ENCODE results near the gene EEF2KMT. TPM values are rescaled to one million over a fixed set of nuclear protein-coding genes. Genes with fewer than 3 reads are reported as not detected.
"Not testable (repeated sequence)": the region's sequence is repeated elsewhere in the genome, so short reads cannot be mapped to it uniquely, and the experiment has no call there.

The EEF2KMT gene
- total RNA-seq (2021; fragmentation: NEBNext Ultra II Directional; extraction: Animal tissue kit (Norgen Biotek cat#: 25700)) (30.8 and 35.8 TPM in 2 replicates), polyA plus RNA-seq (2011; rRNA removed) (37.0 and 52.6 TPM in 2 replicates), polyA minus RNA-seq (2011; rRNA and poly(A)+ RNA removed) (19.9 and 26.2 TPM in 2 replicates)
- polyA plus RNA-seq (2011; cell fraction: cytosol; rRNA removed): 29.7 TPM
- 46.0 TPM for polyA plus RNA-seq (2011; cell fraction: nucleus; rRNA removed)
- polyA plus RNA-seq (2012, experiment 1 of 2): 24.0 to 30.6 TPM (median 26.5 TPM) in 4 replicates
- polyA plus RNA-seq (2012, experiment 2 of 2): 28.6 TPM
- polyA plus RNA-seq (2013, experiment 1 of 2): 16.5 TPM
- polyA plus RNA-seq (2013, experiment 2 of 2): 16.8 TPM
- polyA minus RNA-seq (2011; cell fraction: cytosol; rRNA and poly(A)+ RNA removed): 13.4 TPM
- 26.9 TPM for polyA minus RNA-seq (2011; cell fraction: nucleus; rRNA and poly(A)+ RNA removed)
- long read RNA-seq, experiment 1, transcript EEF2KMT-201 (8 exons, 2,390 nt): major isoform, 6 of 24 reads
- long read RNA-seq, experiment 1, partial matches to known transcripts: 2 of 24 reads
- long read RNA-seq, experiment 1, other reads (novel, unspliced or antisense): 11 of 24 reads
- long read RNA-seq, experiment 2, transcript EEF2KMT-202 (7 exons, 2,268 nt): minor isoform, 5 of 50 reads
- long read RNA-seq, experiment 2, transcript EEF2KMT-201 (8 exons, 2,390 nt): major isoform, 30 of 50 reads
- long read RNA-seq, experiment 2, partial matches to known transcripts: 0 of 50 reads
- long read RNA-seq, experiment 2, other reads (novel, unspliced or antisense): 13 of 50 reads

DNA sequence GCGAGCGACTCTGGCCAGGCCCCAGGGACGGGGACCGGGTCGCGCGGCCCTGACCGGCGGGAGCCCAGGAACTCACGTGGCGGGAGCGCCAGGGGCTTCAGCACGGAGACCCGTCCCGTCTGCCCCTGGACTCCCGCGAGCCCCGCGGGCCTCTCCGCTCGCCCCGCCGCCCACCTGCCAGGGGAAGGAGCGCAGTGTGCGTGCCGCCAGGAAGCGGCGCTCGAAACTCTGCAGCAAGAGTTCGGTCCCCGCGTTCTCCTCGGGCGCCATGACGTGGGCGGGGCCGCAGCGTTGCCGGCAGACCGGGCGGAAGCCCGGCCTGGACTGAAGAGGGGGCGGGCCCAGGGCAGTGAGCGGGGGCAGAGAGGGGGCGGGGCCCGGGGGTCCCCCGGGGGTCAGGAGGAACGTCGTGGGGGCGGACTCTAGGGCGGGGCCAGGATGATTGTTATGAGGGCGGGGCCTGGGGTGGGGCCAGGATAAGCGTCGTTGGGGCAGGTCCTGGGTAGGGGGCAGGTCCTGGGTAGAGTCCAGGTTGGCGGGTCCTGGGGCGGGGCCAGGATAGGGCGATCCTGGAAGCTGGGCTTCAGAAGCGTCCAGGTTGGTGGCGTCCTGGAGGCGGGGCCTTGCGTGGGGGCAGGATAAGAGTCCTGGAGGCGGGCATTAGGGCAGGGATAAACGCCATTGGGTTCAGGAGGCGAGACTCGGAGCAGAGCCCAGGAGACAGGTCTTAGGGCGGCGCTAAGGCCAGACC lies at the start of gene EEF2KMT:
TSS of gene EEF2KMT (minus strand) at position 326 of the 751 bp plus-strand sequence. CDS start at position 270, 56 bp downstream.
- not testable (repeated sequence) for H3K79me2 ChIP-seq (ENCODE audit: control insufficient read depth in 1 of 2, insufficient read depth in 2 of 2, low read length in 2 of 2); H3K23me2 ChIP-seq (ENCODE audit: low read depth, low read length); H2AFZ ChIP-seq (ENCODE audit: low read length); FAIRE-seq; H2BK15ac ChIP-seq (ENCODE audit: low read length); H4K91ac ChIP-seq (replicated peaks; ENCODE audit: insufficient read length, low read length); H3K9me3 ChIP-seq (ENCODE audit: insufficient read depth in 2 of 2, low read depth in 1 of 2, low read length in 1 of 2); H3K4ac ChIP-seq (replicated peaks; ENCODE audit: insufficient read length, low read depth, low read length); H3K27ac ChIP-seq (ENCODE audit: low read depth, low read length); H4K8ac ChIP-seq (ENCODE audit: extremely low read depth, insufficient read depth, low read length); H4K5ac ChIP-seq (ENCODE audit: insufficient read length, low read depth, low read length); H4K20me1 ChIP-seq (replicated peaks in 1 of 2; ENCODE audit: control insufficient read depth in 1 of 2, insufficient read depth in 2 of 2, low read length in 2 of 2); H3K56ac ChIP-seq (replicated peaks; ENCODE audit: insufficient read length, low read depth, low read length); H3K27me3 ChIP-seq (replicated peaks in 1 of 4; ENCODE audit: control insufficient read depth in 3 of 4, extremely low read depth in 1 of 4, insufficient read depth in 3 of 4, low read length in 3 of 4); H3K36me3 ChIP-seq (ENCODE audit: control insufficient read depth in 2 of 4, insufficient read depth in 4 of 4, low read length in 3 of 4); H3K18ac ChIP-seq (ENCODE audit: extremely low read depth, low read length); H3K79me1 ChIP-seq (ENCODE audit: low read depth, low read length); H2BK20ac ChIP-seq (ENCODE audit: low read length); H2BK120ac ChIP-seq (replicated peaks; ENCODE audit: low read depth, low read length); H3K23ac ChIP-seq (ENCODE audit: insufficient read length); H3K4me1 ChIP-seq (replicated peaks in 1 of 4; ENCODE audit: control insufficient read depth in 3 of 4, insufficient read depth in 4 of 4, low read length in 3 of 4); H3K14ac ChIP-seq (ENCODE audit: insufficient read length); H2BK5ac ChIP-seq (ENCODE audit: low read depth, low read length); H2BK12ac ChIP-seq (ENCODE audit: low read depth, low read length)
- Histone ChIP-seq H3K4me2 (ENCODE audit: insufficient read depth in 1 of 2, low read depth in 2 of 2, low read length in 2 of 2) (peak within 1 kb of the TSS; percentile 72 to 79), H2AK5ac (ENCODE audit: low read depth, low read length) (peak within 1 kb of the TSS; percentile 77; the same call in 1 of the 2 replicates), H3K9ac (replicated peaks in 1 of 4; ENCODE audit: extremely low read depth in 1 of 4, low read depth in 3 of 4, low read length in 3 of 4) (peak within 1 kb of the TSS in 3 of 4 experiments; percentile 42 to 64 (median 49); a peak in 5 of 7 replicates), H3K4me3 (ENCODE audit: extremely low read depth in 1 of 4, insufficient read depth in 2 of 4, low read depth in 3 of 4, low read length in 4 of 4) (peak within 1 kb of the TSS; percentile 63 to 78 (median 75))
- WGBS, 2 experiments (ENCODE audit: extremely low coverage in 1 of 2, insufficient coverage in 1 of 2, insufficient read length in 1 of 2, insufficient replicate concordance in 2 of 2, low coverage in 1 of 2, low lambda C conversion rate in 2 of 2, missing lambda C conversion rate in 1 of 2): 2% methylated on average over 21 of the region's 67 CpGs; no CpG with 5 or more reads in 1 of the 2 experiments
- peak; percentile 97 to 98 for DNase-seq (ENCODE audit: low read depth in 1 of 2, low spot score in 2 of 2)
- CTCF ChIA-PET (ENCODE audit: partially characterized antibody): interaction anchor here (0.6 to 1.8 kb wide), 3 partner anchors 14 to 39 kb away, joined by 3 to 5 read pairs (median 3); partner anchors contain the start of gene C16orf89
- POLR2A ChIA-PET (ENCODE audit: partially characterized antibody): interaction anchor here (0.7 to 1.6 kb wide), 3 partner anchors 9 to 37 kb away, joined by 3 to 4 read pairs (median 3); no protein-coding TSS in a partner anchor
- TF ChIP-seq TBP (IDR thresholded peaks at IDR 0.05; ENCODE audit: low read depth, low read length) (peak; percentile 13; the same call in 1 of the 2 replicates), MAX (IDR thresholded peaks at IDR 0.05) (0 out of 2 replicates have a peak, but pooled peaks have one; percentile 12), SIN3A (conservative IDR thresholded peaks at IDR 0.05 in 1 of 2, IDR thresholded peaks at IDR 0.05 in 1 of 2; ENCODE audit: low read depth in 1 of 2, low read length in 2 of 2) (0 out of 4 replicates have a peak, but pooled peaks of 1 of the 2 experiments have one; percentile 24), RAD21 (IDR thresholded peaks at IDR 0.05 in 1 of 2, conservative IDR thresholded peaks at IDR 0.05 in 1 of 2; ENCODE audit: low read depth in 2 of 2, low read length in 2 of 2) (peak in 1 of 2 experiments; percentile 11; a peak in 1 of 4 replicates), POLR2AphosphoS5 (IDR thresholded peaks at IDR 0.05; ENCODE audit: low read depth, low read length) (peak; percentile 18; the same call in 1 of the 2 replicates), PHF8 (conservative IDR thresholded peaks at IDR 0.05; ENCODE audit: low read depth, low read length) (peak; percentile 58; the same call in 1 of the 2 replicates), EGR1 (IDR thresholded peaks at IDR 0.05; ENCODE audit: borderline replicate concordance, low read depth, low read length) (peak; percentile 65; the same call in 1 of the 2 replicates)

Measured in H1 (cell line).